ENCODE results near the gene CYFIP2. TPM values are rescaled to one million over a fixed set of nuclear protein-coding genes. Genes with fewer than 3 reads are reported as not detected.

The CYFIP2 gene
- total RNA-seq, 1 donor from 2014 or later = 99.9 TPM

DNA sequence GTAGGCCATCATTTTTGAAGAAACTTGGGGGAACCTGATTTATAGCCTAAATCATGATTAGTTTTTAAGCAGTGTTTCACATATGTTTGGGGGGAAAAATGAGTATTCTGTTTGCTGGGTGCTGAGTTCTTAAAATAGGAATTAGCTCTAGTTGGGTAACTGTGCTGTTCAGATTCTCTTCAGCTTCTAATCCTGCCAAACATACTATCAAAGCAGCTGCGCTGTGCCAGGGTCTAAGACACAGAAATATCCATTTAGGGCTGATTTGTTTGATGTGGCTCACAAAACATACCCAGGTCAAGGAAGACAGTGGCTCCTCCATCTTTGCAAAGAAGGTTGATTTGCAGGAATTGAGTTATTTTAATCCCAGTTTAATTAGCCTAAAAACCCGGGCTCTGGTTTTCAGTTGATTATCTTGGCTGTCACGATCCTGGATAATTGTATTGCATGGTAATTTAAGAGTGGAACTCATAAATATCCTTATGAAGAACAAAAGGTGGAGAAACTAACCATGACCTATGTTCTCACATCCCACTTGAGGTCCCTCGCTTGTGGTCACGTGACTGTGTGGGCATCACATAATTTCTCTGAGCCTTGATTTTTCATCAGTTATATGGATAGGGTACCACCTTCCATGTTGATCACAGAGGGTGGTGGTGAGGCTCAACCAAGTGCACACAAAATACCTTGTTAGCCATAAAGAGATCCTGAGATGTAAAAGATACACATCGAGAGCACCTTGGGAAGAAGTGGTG is 18.7 kb downstream of the CYFIP2 start:
- no peak for TF ChIP-seq CTCF (IDR thresholded peaks at IDR 0.05; ENCODE audit: insufficient read depth, low read length, poor library complexity, severe bottlenecking)
- Histone ChIP-seq H3K27me3 (ENCODE audit: control insufficient read depth, insufficient read depth, low read length) (no peaks in the 10 kb centered on the region), H3K4me3 (ENCODE audit: low read depth, low read length) (no peak overlapping the region), H3K36me3 (ENCODE audit: control insufficient read depth, insufficient read depth, low read length) (no peaks in the 10 kb centered on the region)
- no peak for DNase-seq (ENCODE audit: low read depth)

- Histone ChIP-seq H3K27me3 (ENCODE audit: control insufficient read depth, insufficient read depth, low read length) (no peaks in the 10 kb centered on the region), H3K4me3 (ENCODE audit: low read depth, low read length) (no peak overlapping the region), H3K36me3 (ENCODE audit: control insufficient read depth, insufficient read depth, low read length) (no peaks in the 10 kb centered on the region)
- DNase-seq (ENCODE audit: low read depth) = no peak
- no peak for TF ChIP-seq CTCF (IDR thresholded peaks at IDR 0.05; ENCODE audit: insufficient read depth, low read length, poor library complexity, severe bottlenecking)
These were observed 19.6 kb downstream of the CYFIP2 start for GRCh38 chr5:157285310-157286035.

DNA sequence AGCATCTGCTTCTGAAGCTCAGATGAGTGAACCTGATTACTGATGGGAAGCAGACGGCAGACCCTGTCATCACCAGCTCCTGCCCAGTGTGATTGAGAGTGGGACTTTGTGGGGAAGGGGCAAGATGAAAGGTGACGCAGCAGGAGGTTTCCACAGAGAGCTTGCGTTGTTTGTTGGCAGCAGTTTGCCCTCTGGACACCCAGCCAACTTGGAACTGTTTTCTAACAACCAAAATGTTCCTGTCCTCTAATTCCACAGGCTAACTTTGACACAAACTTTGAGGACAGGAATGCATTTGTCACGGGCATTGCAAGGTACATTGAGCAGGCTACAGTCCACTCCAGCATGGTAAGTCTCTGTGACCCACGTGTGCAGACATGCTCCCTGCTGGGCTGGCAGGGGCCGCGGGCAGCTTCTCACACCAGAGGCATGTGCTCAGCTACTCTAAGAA is 20.9 kb downstream of the CYFIP2 start:
- Histone ChIP-seq H3K4me3 (ENCODE audit: low read depth, low read length) (no peak overlapping the region), H3K27me3 (ENCODE audit: control insufficient read depth, insufficient read depth, low read length) (no peaks in the 10 kb centered on the region), H3K36me3 (ENCODE audit: control insufficient read depth, insufficient read depth, low read length) (no peaks in the 10 kb centered on the region)
- TF ChIP-seq CTCF (IDR thresholded peaks at IDR 0.05; ENCODE audit: insufficient read depth, low read length, poor library complexity, severe bottlenecking) = no peak
- DNase-seq (ENCODE audit: low read depth) = no peak

DNA sequence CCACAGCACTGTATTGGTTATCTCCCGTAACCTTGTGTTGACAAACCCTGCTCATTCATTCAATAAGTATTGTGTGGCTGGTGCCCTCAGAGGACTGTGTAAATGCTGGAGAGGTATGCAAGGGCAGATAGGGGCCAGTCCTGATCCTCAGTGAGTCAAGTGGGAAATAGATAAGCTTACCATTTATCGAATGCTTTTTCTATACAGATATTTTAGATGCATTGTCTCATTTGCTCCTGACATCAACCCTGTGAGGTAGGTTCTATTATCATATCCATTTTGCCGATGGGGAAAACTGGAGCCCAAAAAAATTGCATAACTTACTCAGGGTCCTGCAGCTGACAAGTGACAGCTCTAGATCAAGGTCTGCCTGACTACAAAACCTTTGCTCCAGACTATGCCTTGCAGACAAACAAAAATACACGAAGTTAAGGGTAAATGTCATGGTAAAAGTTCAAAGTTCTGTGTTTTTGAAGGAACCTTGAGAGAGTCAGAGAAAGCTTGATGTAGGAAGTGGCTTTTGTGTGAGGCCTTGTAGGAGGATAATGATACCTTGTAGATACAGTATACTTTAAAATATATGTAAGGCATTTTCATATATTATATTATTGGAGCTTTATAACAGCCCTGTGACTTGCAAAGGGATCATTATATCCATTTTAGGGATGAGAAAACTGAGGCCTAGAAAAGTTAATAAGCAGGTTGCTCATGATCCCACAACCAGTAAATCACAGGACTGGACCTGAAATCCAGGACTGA is 22.7 kb downstream of the CYFIP2 start:
- no peaks in the 10 kb centered on the region for H3K27me3 ChIP-seq (ENCODE audit: control insufficient read depth, insufficient read depth, low read length)
- no peak for DNase-seq (ENCODE audit: low read depth)
- no peak overlapping the region for H3K4me3 ChIP-seq (ENCODE audit: low read depth, low read length)
- H3K36me3 ChIP-seq (ENCODE audit: control insufficient read depth, insufficient read depth, low read length) = no peaks in the 10 kb centered on the region
- no peak for TF ChIP-seq CTCF (IDR thresholded peaks at IDR 0.05; ENCODE audit: insufficient read depth, low read length, poor library complexity, severe bottlenecking)

- no peak for DNase-seq (ENCODE audit: low read depth)
- no peak for TF ChIP-seq CTCF (IDR thresholded peaks at IDR 0.05; ENCODE audit: insufficient read depth, low read length, poor library complexity, severe bottlenecking)
- no peaks in the 10 kb centered on the region for H3K27me3 ChIP-seq (ENCODE audit: control insufficient read depth, insufficient read depth, low read length)
- H3K36me3 ChIP-seq (ENCODE audit: control insufficient read depth, insufficient read depth, low read length) = no peaks in the 10 kb centered on the region
- H3K4me3 ChIP-seq (ENCODE audit: low read depth, low read length) = no peak overlapping the region
These were observed 23.4 kb downstream of the CYFIP2 start for GRCh38 chr5:157289164-157289819.
